Transverse colon (tissue), 4 donors: Measurements from ENCODE around the gene KIFC3. TPM values are rescaled to one million over a fixed set of nuclear protein-coding genes. Genes with fewer than 3 reads are reported as not detected.

Experiments used
- DNase-seq: peaks from one replicate; pipeline ENCODE4 v3.0.0-alpha.2; 2019
- H3K27ac ChIP-seq, 4 donors: fragments of 200-600 bp; sonication (generic); 2 replicates each; pipeline ENCODE4 v1.5.1; 2016 to 2018; ENCODE audit warnings: inconsistent platforms in 4 of 4
- H3K27me3 ChIP-seq: fragments of 200-600 bp; sonication (generic); 2 replicates; pipeline ENCODE4 v1.5.1; 2017; ENCODE audit warnings: inconsistent platforms
- H3K36me3 ChIP-seq, 4 donors: fragments of 200-600 bp; sonication (generic); 2 replicates each; pipeline ENCODE4 v1.5.1; 2017 to 2019; ENCODE audit warnings: inconsistent platforms in 4 of 4
- H3K4me1 ChIP-seq, 4 donors: fragments of 200-600 bp; sonication (generic); 2 replicates each; pipeline ENCODE4 v1.5.1; 2017 to 2020; ENCODE audit warnings: inconsistent platforms in 4 of 4
- H3K4me3 ChIP-seq, 4 donors: fragments of 200-600 bp; sonication (generic); 1 replicate in 1 of 4; 2 replicates in 3 of 4; pipeline versions ENCODE4 v1.5.1 to v1.6.1; 2017 to 2019; ENCODE audit warnings: inconsistent platforms in 4 of 4
- H3K9me3 ChIP-seq, 2 donors: fragments of 200-600 bp; sonication (generic); 2 replicates each; pipeline ENCODE4 v1.5.1; 2017 to 2019; ENCODE audit warnings: inconsistent platforms in 2 of 2
- EP300 ChIP-seq: sonication (generic); formaldehyde crosslinking; IDR thresholded peaks from one replicate; pipeline ENCODE4 v1.6.1; 2017; ENCODE audit warnings: antibody characterized with exemption, low read depth
- POLR2A ChIP-seq: fragments of 450-650 bp; IDR thresholded peaks from one replicate; pipeline ENCODE4 v1.6.1; 2016; ENCODE audit warnings: antibody characterized with exemption, mild to moderate bottlenecking, moderate library complexity
- POLR2AphosphoS5 ChIP-seq, 3 donors: sonication (generic); formaldehyde crosslinking; IDR thresholded peaks; one replicate each; pipeline ENCODE4 v1.6.1; 2016; ENCODE audit warnings: antibody characterized with exemption in 3 of 3
- WGBS, 2 donors: methylation state at CpG; one replicate each; pipeline ENCODE4 v1.1.5; 2018; ENCODE audit warnings: low coverage in 1 of 2; 5-methylcytosine and 5-hydroxymethylcytosine counted together
- in situ Hi-C, 4 donors: fragments of 200-750 bp; cut with MboI; loops; one replicate each; pipeline versions ENCODE4 v1.15.0 to v1.15.1; 2017; ENCODE audit warnings: low sequenced_read_pairs in 3 of 4, low pct_ligation_motif_present in 1 of 4, low pct_unique_long_range_greater_than_20kb in 1 of 4
- intact Hi-C: fragments of 100-400 bp; cut with DNase I; formaldehyde crosslinking; loops from one replicate; pipeline ENCODE4 v1.15.1; 2023; ENCODE audit warnings: low total_unique reads
- total RNA-seq, 4 donors: library from RNA; depleted of rRNA; stranded (reverse); fragments of >200 nt; gene quantifications; one replicate each; pipeline ENCODE4 v1.1.0, GENCODE V29; 2016
- TF ChIP-seq, protein P1 (sequence below), 5 experiments: fragments of 200-600 bp in 3 of 5; fragments of 450-650 bp in 2 of 5; sonication (generic) in 3 of 5; IDR thresholded peaks; 1 replicate in 2 of 5; 2 replicates in 3 of 5; pipeline ENCODE4 v1.5.1; 2016 to 2017; ENCODE audit warnings: antibody characterized with exemption in 5 of 5, inconsistent platforms in 3 of 5, mild to moderate bottlenecking in 2 of 5, moderate library complexity in 1 of 5

Gene KIFC3
- total RNA-seq, 4 donors from 2014 or later: 5.2 to 46.8 (median 13.5) TPM

DNA sequence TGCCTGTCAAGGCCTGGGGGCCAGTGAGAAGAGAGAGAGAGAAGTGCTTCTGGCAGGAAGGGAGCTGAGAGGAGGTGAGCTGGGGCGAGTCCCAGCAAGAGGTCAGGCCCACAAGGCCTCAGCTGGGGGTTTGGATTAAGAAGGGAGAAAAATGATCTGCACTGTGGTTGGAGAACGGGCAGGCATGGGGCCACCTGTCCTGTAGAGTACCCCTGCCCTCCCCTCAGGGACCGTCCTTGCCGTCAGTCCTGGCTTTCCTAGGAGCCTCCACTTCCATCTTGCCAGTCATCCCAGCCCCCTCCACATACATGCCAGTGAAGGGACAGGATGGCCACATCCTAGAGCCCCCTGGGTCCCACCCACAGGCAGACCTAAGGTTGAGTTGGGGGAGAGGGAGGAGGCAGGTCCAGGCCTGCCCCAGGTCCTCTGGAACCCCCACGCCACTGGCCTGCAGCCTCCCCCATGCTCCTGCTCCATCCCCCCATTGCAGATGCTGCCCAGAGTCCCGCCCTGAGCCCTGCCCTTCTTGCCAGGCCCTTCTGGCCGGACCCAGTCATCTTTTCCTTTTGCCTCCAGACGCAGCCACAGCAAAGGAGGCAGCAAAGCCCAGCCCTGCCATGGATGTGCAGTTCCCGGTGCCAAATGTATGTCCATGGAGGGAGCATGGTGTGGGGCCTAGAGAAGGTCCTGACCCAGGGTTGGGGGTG lies 47.8 kb downstream of the KIFC3 start:
- H3K4me3 ChIP-seq: no peak overlapping the region
- no peak for TF ChIP-seq EP300
- no peak for TF ChIP-seq POLR2A
- TF ChIP-seq, protein P1, sequence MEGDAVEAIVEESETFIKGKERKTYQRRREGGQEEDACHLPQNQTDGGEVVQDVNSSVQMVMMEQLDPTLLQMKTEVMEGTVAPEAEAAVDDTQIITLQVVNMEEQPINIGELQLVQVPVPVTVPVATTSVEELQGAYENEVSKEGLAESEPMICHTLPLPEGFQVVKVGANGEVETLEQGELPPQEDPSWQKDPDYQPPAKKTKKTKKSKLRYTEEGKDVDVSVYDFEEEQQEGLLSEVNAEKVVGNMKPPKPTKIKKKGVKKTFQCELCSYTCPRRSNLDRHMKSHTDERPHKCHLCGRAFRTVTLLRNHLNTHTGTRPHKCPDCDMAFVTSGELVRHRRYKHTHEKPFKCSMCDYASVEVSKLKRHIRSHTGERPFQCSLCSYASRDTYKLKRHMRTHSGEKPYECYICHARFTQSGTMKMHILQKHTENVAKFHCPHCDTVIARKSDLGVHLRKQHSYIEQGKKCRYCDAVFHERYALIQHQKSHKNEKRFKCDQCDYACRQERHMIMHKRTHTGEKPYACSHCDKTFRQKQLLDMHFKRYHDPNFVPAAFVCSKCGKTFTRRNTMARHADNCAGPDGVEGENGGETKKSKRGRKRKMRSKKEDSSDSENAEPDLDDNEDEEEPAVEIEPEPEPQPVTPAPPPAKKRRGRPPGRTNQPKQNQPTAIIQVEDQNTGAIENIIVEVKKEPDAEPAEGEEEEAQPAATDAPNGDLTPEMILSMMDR (IDR thresholded peaks at IDR 0.05): no peak
- TF ChIP-seq POLR2AphosphoS5 (IDR thresholded peaks at IDR 0.05): no peak
- H3K27me3 ChIP-seq: no peaks in the 10 kb centered on the region
- H3K27ac ChIP-seq: no peak overlapping the region
- H3K4me1 ChIP-seq: no peaks in the 10 kb centered on the region
- no peaks in the 10 kb centered on the region for H3K9me3 ChIP-seq
- intact Hi-C loops: loop anchor here (10.0 kb wide), 1 partner anchor 260 kb away; no protein-coding TSS in a partner anchor
- no peaks in the 10 kb centered on the region for H3K36me3 ChIP-seq
- in situ Hi-C loops: loop anchor here in 3 of 4 donors (25.0 kb wide), 1 partner anchor 258 kb away; the partner anchor contains the start of genes USB1 (in 3 of the 3) and ZNF319 (in 3 of the 3)
- DNase-seq: no peak
- WGBS, 2 donors: 83% methylated on average over 9 of the region's 9 CpGs; no CpG with 5 or more reads in 1 of the 2 donors

DNA sequence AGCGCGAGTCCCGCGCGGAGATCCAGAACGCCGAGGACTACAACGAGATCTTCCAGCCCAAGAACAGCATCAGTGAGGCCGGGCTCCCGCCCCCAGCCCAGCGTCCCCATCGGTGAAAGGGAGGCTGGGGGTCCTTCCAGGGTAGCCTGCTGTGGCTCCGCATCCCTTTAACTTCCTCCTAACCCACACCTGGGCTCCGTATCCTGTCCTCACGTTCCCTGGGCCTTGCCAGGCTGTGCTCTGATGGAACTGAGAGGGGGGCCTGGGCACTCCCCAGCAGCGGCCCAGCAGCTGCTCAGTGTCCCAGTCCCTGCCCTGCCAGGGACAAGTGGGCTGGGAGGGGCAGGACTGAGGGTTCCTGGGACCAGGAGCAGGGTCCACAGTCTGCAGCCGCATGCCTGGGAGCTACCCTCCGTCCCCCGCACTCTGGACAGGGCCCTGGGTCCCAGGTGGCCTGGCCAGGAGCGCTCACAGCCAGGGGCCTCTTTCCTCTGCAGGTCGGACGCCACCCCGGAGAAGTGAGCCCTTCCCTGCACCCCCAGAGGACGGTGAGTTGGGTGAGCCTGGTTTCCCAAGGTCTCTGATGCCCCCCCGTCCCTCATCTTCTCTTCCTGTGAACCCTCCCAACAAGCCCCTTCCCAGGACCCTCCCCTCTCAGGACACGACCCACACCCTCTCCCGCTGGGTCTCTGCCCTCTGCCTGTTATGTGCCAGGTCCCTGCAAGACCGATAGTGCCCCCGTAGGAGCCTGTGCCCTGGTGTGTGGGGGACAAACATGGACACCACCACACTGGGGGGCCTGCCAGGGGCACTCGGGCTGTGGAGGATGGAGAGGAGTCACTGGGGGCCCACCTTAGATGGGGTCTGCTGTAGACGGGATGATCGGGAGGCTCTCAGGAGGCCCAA lies 48.6 kb downstream of the KIFC3 start:
- no peak for TF ChIP-seq POLR2AphosphoS5 (IDR thresholded peaks at IDR 0.05)
- TF ChIP-seq EP300: no peak
- TF ChIP-seq POLR2A: no peak
- TF ChIP-seq, protein P1 (IDR thresholded peaks at IDR 0.05): no peak
- Histone ChIP-seq H3K4me1 (no peaks in the 10 kb centered on the region), H3K27me3 (no peaks in the 10 kb centered on the region), H3K27ac (no peak overlapping the region), H3K4me3 (no peak overlapping the region), H3K9me3 (no peaks in the 10 kb centered on the region), H3K36me3 (no peaks in the 10 kb centered on the region)
- DNase-seq: no peak
- in situ Hi-C loops: loop anchor here in 3 of 4 donors (25.0 kb wide), 1 partner anchor 259 kb away; the partner anchor contains the start of genes USB1 (in 3 of the 3) and ZNF319 (in 3 of the 3)
- 91% methylated on average over 32 of the region's 32 CpGs; no CpG with 5 or more reads in 1 of the 2 donors for WGBS, 2 donors
- intact Hi-C loops: loop anchor here (10.0 kb wide), 1 partner anchor 261 kb away; no protein-coding TSS in a partner anchor

DNA sequence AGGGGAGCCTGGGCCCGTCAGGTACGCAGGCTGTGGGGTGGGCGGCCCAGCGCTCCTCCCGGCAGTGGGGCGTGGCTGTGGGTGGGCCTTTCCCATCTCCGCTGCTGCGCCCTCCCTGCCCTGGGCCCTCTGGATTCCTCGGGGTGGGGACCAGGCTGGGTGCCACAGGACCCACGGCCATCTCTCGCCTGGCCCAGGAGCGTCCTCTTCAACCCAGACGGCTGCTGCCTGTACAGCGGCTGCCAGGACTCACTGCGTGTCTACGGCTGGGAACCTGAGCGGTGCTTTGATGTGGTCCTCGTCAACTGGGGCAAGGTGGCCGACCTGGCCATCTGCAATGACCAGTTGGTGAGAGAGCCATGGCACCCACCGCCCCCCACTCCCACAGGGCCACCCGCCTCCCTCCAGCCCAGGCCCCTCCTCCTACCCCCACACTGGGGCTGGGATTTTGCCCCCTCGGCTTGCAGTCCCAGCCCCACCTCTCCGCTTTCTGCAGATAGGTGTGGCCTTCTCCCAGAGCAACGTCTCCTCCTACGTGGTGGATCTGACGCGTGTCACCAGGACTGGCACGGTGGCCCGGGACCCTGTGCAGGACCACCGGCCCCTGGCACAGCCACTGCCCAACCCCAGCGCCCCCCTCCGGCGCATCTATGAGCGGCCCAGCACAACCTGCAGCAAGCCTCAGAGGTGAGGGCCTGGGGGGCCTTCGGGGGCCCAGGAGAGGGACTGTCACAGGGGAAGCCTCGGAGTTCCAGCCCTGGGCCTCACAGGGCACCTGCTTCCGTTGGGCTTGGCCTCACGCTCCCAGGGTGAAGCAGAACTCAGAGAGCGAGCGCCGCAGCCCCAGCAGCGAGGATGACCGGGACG lies 49.5 kb downstream of the KIFC3 start:
- in situ Hi-C loops: loop anchor here in 3 of 4 donors (25.0 kb wide), 1 partner anchor 259 kb away; the partner anchor contains the start of genes USB1 (in 3 of the 3) and ZNF319 (in 3 of the 3)
- H3K27me3 ChIP-seq: no peaks in the 10 kb centered on the region
- no peak for TF ChIP-seq POLR2A
- TF ChIP-seq, protein P1 (IDR thresholded peaks at IDR 0.05): no peak
- no peak for TF ChIP-seq EP300
- TF ChIP-seq POLR2AphosphoS5 (IDR thresholded peaks at IDR 0.05): no peak
- H3K4me1 ChIP-seq: no peaks in the 10 kb centered on the region
- 96% methylated on average over 26 of the region's 44 CpGs; no CpG with 5 or more reads in 1 of the 2 donors for WGBS, 2 donors
- intact Hi-C loops: loop anchor here (10.0 kb wide), 1 partner anchor 262 kb away; no protein-coding TSS in a partner anchor
- H3K4me3 ChIP-seq: no peak overlapping the region
- no peaks in the 10 kb centered on the region for H3K9me3 ChIP-seq
- H3K27ac ChIP-seq: no peak overlapping the region
- no peaks in the 10 kb centered on the region for H3K36me3 ChIP-seq
- DNase-seq: no peak
